ENCODE measurements around the gene GJD4.

DNA sequence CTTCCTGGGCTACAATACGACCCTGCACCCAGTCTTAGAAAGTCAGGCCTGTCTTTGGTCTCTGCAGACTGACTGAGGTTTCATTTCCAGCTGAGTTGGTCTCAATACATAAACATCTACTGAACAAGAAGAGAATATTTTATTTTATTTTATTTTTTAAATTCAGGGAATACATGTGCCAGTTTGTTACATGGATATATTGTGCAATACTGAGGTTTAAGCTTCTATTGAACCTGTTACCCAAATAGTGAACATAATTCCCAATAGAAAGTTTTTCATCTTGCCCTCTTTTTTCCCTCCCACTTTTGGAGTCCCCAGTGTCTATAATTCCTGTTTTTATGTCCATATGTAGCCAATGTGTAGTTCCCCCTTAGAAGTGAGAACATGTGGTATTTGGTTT lies 26.3 kb downstream of the GJD4 start:
- TF ChIP-seq EZH2 (IDR thresholded peaks at IDR 0.05): no peak
- no peak for TF ChIP-seq POLR2AphosphoS5 (IDR thresholded peaks at IDR 0.05; ENCODE audit: borderline replicate concordance, low read depth, low read length)
- TF ChIP-seq FOXP2 (optimal IDR thresholded peaks at IDR 0.05; ENCODE audit: control extremely low read depth, extremely low read length, insufficient read depth): no peak

Data from SK-N-MC (cell line).